GM21825 (cell line): ENCODE measurements around the gene PAN3.

ENCODE experiments used
- ATAC-seq: cut with Tn5 transposase; IDR thresholded peaks from one replicate; pipeline ENCODE4 v1.9.1; 2021; ENCODE audit warnings: mild to moderate bottlenecking, moderate library complexity; ENCODE audit not compliant: unreplicated experiment

Gene PAN3

GRCh38 chr13:28329395-28330158 lies 191.2 kb downstream of the PAN3 start:
- no peak for ATAC-seq

DNA sequence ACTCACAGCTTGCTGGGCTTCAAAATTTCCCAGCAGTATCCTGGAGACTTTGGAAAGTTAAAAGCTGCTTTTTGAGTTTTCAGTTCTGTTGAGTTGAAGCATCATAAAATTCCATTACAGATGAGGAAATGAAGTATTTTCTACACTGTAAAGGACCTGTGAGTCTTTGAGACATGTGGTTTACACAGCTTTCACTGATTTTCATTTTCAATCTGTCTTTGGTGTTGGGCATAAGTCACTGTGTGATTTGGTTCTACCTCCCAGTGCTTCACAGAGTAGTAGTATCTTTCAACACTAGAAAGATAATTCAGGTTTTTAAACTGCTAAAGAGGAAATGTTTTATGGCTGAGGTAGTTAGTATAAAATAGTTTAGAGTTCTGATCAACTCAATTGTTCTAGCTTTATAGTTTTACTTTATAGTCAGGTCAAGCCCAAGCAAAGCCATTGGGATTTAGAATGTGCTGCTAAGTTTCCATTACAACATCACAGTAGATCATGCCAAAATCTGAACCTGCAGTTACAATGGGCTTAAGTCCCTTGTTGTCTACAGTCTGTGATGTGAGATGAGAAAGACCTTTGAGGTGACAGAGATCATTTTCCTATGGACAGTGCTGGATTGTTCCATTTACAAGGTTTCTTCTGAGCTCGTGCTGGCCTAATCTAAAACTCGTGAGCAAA lies 195.0 kb downstream of the PAN3 start:
- no peak for ATAC-seq

DNA sequence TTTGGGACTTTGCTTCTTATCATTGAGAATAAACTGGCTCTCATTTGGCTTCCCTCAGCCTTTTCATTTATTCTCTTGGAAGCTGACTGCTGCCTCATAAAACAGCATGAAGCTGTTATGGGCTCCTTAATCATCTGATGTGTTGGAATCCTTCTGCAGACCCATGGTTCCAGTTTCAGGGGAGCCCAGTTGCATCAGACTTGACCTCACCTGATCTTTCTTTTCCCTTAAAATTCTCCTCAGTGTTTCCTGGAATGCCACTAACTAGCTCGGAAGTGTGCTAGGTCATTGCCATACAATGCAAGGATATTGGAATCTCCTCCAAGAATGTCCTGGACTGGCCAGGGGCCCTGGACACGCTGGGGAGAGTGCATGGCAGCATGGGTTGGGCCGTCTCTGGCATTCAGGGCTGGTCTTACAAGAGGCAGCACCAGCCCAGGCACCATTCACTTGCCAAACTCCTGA lies 197.9 kb downstream of the PAN3 start:
- no peak for ATAC-seq

GRCh38 chr13:28337166-28338005 lies 199.0 kb downstream of the PAN3 start:
- no peak for ATAC-seq

- ATAC-seq, result no peak
Observed at GRCh38 chr13:28338006-28338574, 199.7 kb downstream of the PAN3 start.

- ATAC-seq, result no peak
Observed at GRCh38 chr13:28338742-28339141, 200.4 kb downstream of the PAN3 start.

DNA sequence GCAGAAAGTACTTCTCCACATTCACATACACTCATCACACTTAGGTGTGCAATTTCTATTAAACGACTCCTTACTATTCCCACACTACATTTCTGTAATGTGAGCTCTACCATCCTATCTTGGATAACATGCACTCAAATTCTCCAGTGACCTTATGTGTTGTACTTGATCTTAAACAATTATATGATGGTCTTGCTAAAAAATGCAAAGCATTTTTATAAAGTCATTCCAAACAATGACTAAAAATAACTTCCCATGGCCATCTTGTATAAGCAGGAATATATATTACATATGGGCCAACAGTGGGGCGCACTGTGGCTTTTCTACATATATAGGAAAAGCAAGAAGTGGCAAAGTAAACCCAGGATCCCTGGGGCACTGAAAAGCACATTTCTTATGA lies 201.1 kb downstream of the PAN3 start:
- no peak for ATAC-seq

DNA sequence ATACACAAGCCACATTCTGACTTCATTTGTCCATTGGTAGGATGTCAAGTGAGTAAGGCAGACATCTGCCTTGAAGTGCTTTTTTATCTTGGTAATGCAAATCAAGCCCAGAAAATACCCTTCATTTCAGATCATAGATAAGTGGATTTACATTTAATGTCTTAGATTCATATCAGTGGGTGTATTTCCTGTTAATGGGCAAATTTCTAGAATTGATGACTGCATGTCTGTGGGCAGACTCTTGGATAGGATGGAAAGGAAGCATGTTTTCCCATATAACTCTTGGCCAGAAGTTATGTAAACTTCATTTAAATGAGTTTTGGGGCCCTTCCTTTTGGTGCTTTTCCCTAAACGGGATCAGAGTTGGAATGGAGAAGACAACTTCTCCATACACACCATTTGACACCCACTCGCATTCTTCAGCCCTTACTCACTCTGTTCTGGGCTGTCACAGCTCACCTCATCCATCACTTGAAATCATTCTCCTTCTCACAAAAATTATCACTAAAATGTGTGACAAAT lies 202.0 kb downstream of the PAN3 start:
- no peak for ATAC-seq

GRCh38 chr13:28342251-28342650 lies 203.9 kb downstream of the PAN3 start:
- no peak for ATAC-seq

GRCh38 chr13:28344163-28344562 lies 205.8 kb downstream of the PAN3 start:
- no peak for ATAC-seq
